OCI-LY7 (cell line): Measurements from ENCODE around the gene UGT1A9. TPM values are rescaled to one million over a fixed set of nuclear protein-coding genes. Genes with fewer than 3 reads are reported as not detected.

Experiments
- BruUV-seq: library from RNA; stranded (reverse); fragments of 400-500 nt; replicated peaks from 2 replicates; lab custom pipeline; 2021; lab: Mats Ljungman, UMichigan
- CTCF ChIA-PET: fragments of 300-600 bp; sonication (Branson Sonifier 250); formaldehyde crosslinking; loops from one replicate; lab custom pipeline; 2022; ENCODE audit warnings: antibody characterized with exemption; ENCODE audit not compliant: unreplicated experiment; lab: Charles Lee
- POLR2A ChIA-PET: fragments of 300-600 bp; sonication (Branson Sonifier 250); formaldehyde crosslinking; loops from one replicate; lab custom pipeline; 2022; ENCODE audit warnings: antibody characterized with exemption; lab: Charles Lee
- DNase-seq: peaks from one replicate; pipeline ENCODE4 v3.0.0-alpha.2; 2015; ENCODE audit warnings: low spot score
- H2AFZ ChIP-seq: fragments of 200-600 bp; sonication (generic), shearing (Covaris generic); 2 replicates; pipeline ENCODE4 v1.6.1; 2014; ENCODE audit warnings: mild to moderate bottlenecking, antibody characterized with exemption, low read length, moderate library complexity
- H3K27ac ChIP-seq: fragments of 200-600 bp; sonication (generic); 2 replicates; pipeline ENCODE4 v1.5.1; 2014; ENCODE audit warnings: mixed run types, low read depth, mild to moderate bottlenecking, moderate library complexity, low read length, inconsistent platforms; ENCODE audit not compliant: poor library complexity, severe bottlenecking
- H3K36me3 ChIP-seq: fragments of 200-600 bp; sonication (generic); 2 replicates; pipeline ENCODE4 v1.6.1; 2014; ENCODE audit warnings: mild to moderate bottlenecking, antibody characterized with exemption, low read length, moderate library complexity, mixed read lengths; ENCODE audit not compliant: insufficient read depth
- H3K4me1 ChIP-seq: fragments of 200-600 bp; sonication (generic); 2 replicates; pipeline ENCODE4 v1.5.1; 2014; ENCODE audit warnings: mild to moderate bottlenecking, low read length; ENCODE audit not compliant: insufficient read depth, poor library complexity, severe bottlenecking
- H3K4me2 ChIP-seq: fragments of 200-600 bp; sonication (generic); 2 replicates; pipeline ENCODE4 v1.6.1; 2014; ENCODE audit warnings: mild to moderate bottlenecking, low read length
- H3K4me3 ChIP-seq: fragments of 200-600 bp; sonication (generic); 2 replicates; pipeline ENCODE4 v1.5.1; 2014; ENCODE audit warnings: mild to moderate bottlenecking, low read depth, low read length; ENCODE audit not compliant: poor library complexity, severe bottlenecking
- H3K79me2 ChIP-seq: fragments of 200-600 bp; sonication (generic); 2 replicates; pipeline ENCODE4 v1.6.1; 2016; ENCODE audit warnings: low read depth, mild to moderate bottlenecking, low read length, moderate library complexity, mixed read lengths; ENCODE audit not compliant: insufficient read depth
- H3K9me2 ChIP-seq: fragments of 200-600 bp; sonication (generic); 2 replicates; pipeline ENCODE4 v1.6.1; 2016; ENCODE audit warnings: mild to moderate bottlenecking, low read length, mixed read lengths; ENCODE audit not compliant: insufficient read depth
- H3K9me3 ChIP-seq: fragments of 200-600 bp; sonication (generic); 2 replicates; pipeline ENCODE4 v1.6.1; 2014; ENCODE audit warnings: mild to moderate bottlenecking, mixed run types, low read length, mixed read lengths
- H4K20me1 ChIP-seq: fragments of 200-600 bp; sonication (generic); 2 replicates; pipeline ENCODE4 v1.6.1; 2014; ENCODE audit warnings: mild to moderate bottlenecking, antibody characterized with exemption, low read length, moderate library complexity, mixed read lengths; ENCODE audit not compliant: insufficient read depth
- CTCF ChIP-seq: fragments of 200-600 bp; sonication (generic); conservative IDR thresholded peaks from 2 replicates; pipeline ENCODE4 v1.5.1; 2014; ENCODE audit warnings: mild to moderate bottlenecking, antibody characterized with exemption, low read length, moderate library complexity, mixed read lengths
- EZH2phosphoT487 ChIP-seq: fragments of 200-600 bp; sonication (generic); IDR thresholded peaks from 2 replicates; pipeline ENCODE4 v1.6.1; 2018; ENCODE audit warnings: low read depth, borderline replicate concordance, mild to moderate bottlenecking, mixed run types, antibody characterized with exemption, low read length, moderate library complexity, mixed read lengths
- intact Hi-C: fragments of 100-400 bp; cut with micrococcal nuclease; formaldehyde crosslinking; loops from one replicate; pipeline ENCODE4 v1.10.0; 2022; ENCODE audit not compliant: unreplicated experiment
- total RNA-seq, 2 experiments: library from RNA; depleted of rRNA in 1 of 2; stranded (reverse); fragments of >200 nt in 1 of 2; shearing (Covaris generic) in 1 of 2; gene quantifications; 2 replicates each; pipeline ENCODE4 v1.2.3, GENCODE V29; 2014 to 2022

Gene UGT1A9
- total RNA-seq, 2 experiments from 2014 or later, result not detected

DNA sequence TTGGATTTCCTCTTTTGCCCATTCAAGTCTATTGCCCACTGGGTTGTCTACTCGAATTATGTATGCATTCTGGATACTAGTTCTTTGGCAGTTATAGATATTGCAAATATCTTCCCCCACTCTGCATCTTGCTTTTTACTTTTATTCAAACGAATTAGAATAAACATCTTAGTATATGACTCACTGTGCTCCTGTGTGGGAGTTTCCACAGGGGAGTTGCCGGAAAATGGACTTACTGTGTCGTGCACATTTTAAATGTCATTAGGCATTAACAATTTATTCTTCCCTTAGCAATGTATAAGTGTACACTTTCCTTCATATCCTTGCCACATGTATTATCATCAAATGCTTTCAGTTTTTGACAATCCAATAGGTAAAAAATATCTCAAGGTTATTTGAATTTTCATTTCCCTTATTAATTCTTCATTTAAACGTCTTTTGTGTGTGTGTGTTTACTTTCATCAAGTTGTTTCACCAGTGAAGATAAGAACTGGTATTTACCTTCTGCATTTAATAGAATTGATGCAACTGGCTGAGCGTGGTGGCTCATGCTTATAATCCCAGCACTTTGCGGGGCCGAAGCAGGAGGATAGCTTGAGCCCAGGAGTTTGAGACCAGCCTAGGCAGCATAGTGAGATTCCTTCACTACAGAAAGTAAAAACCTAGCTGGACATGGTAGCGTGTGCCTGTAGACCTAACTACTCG, 36.4 kb downstream of the UGT1A9 start:
- CTCF ChIA-PET, result no interaction called here
- no peaks in the 10 kb centered on the region for H3K4me1 ChIP-seq
- no peaks in the 10 kb centered on the region for H3K79me2 ChIP-seq
- intact Hi-C loops, result no loop called here
- no peak for DNase-seq
- no peak overlapping the region for H2AFZ ChIP-seq
- no peak overlapping the region for H3K4me3 ChIP-seq
- POLR2A ChIA-PET, result no interaction called here
- no peaks in the 10 kb centered on the region for H3K9me2 ChIP-seq
- no peaks in the 10 kb centered on the region for H3K9me3 ChIP-seq
- TF ChIP-seq CTCF (no peak), EZH2phosphoT487 (no peak)
- BruUV-seq, result no TSS peak
- no peak overlapping the region for H3K4me2 ChIP-seq
- H3K36me3 ChIP-seq, result no peaks in the 10 kb centered on the region
- no peaks in the 10 kb centered on the region for H4K20me1 ChIP-seq
- H3K27ac ChIP-seq, result no peak overlapping the region

DNA sequence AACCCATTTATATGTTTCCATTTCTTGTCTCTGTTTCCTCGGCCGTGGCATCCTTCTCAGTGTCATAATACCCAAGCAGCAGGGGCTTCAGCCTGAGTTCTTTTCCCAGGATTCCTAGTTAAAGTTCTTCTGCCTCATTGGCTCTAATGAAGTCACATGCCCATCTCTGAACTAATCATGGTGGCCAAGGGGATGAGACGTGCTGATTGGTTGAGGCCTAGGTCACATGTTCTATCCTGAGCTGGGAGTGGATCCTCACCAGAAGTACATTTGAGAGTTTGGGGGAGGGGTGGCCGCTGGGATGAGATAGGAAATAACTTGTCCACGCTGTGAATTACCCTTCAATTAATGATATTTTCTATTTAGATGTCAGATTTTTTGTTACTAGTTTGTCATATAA, 37.2 kb downstream of the UGT1A9 start:
- H2AFZ ChIP-seq, result no peak overlapping the region
- H3K36me3 ChIP-seq, result no peaks in the 10 kb centered on the region
- no peak overlapping the region for H3K27ac ChIP-seq
- H3K4me2 ChIP-seq, result no peak overlapping the region
- no TSS peak for BruUV-seq
- CTCF ChIA-PET, result no interaction called here
- POLR2A ChIA-PET, result no interaction called here
- no peaks in the 10 kb centered on the region for H4K20me1 ChIP-seq
- intact Hi-C loops, result no loop called here
- H3K4me1 ChIP-seq, result no peaks in the 10 kb centered on the region
- no peaks in the 10 kb centered on the region for H3K9me2 ChIP-seq
- DNase-seq, result no peak
- H3K4me3 ChIP-seq, result no peak overlapping the region
- no peaks in the 10 kb centered on the region for H3K9me3 ChIP-seq
- H3K79me2 ChIP-seq, result no peaks in the 10 kb centered on the region
- TF ChIP-seq EZH2phosphoT487 (no peak), CTCF (no peak)

- Histone ChIP-seq H3K79me2 (no peaks in the 10 kb centered on the region), H4K20me1 (no peaks in the 10 kb centered on the region), H3K4me2 (no peak overlapping the region), H3K27ac (no peak overlapping the region), H3K9me3 (no peaks in the 10 kb centered on the region), H2AFZ (no peak overlapping the region), H3K9me2 (no peaks in the 10 kb centered on the region), H3K4me1 (no peaks in the 10 kb centered on the region), H3K36me3 (no peaks in the 10 kb centered on the region), H3K4me3 (no peak overlapping the region)
- TF ChIP-seq CTCF, result peak; percentile 94
- TF ChIP-seq EZH2phosphoT487, result no peak
- intact Hi-C loops, result loop anchor here (1.0 to 5.0 kb wide), 2 partner anchors 121 to 231 kb away; no protein-coding TSS in a partner anchor
- DNase-seq, result peak; percentile 71
- ChIA-PET CTCF (no interaction called here), POLR2A (interaction anchor here (0.8 kb wide), 1 partner anchor 190 kb away, joined by 3 read pairs; no protein-coding TSS in a partner anchor)
- no TSS peak for BruUV-seq
These were observed 39.8 kb downstream of the UGT1A9 start for GRCh38 chr2:233711312-233712008.
